SKM-1 (cell line): Measurements from ENCODE around the gene TMEM9B.
"Not testable (repeated sequence)": the region's sequence is repeated elsewhere in the genome, so short reads cannot be mapped to it uniquely, and the experiment has no call there.

Experiments
- DNase-seq: peaks from one replicate; lab custom pipeline; 2025; ENCODE audit not compliant: unreplicated experiment; lab: John Stamatoyannopoulos, UW

Gene TMEM9B

GRCh38 chr11:8964324-8965320 lies at the start of gene TMEM9B:
Gene TMEM9B, minus strand, starts transcription at chr11:8964442. Its CDS starts 129 bp downstream, at chr11:8964313.
- peak; percentile 71 for DNase-seq

GRCh38 chr11:9013373-9013772 lies 49.1 kb upstream of the TMEM9B start:
- no peak for DNase-seq

DNA sequence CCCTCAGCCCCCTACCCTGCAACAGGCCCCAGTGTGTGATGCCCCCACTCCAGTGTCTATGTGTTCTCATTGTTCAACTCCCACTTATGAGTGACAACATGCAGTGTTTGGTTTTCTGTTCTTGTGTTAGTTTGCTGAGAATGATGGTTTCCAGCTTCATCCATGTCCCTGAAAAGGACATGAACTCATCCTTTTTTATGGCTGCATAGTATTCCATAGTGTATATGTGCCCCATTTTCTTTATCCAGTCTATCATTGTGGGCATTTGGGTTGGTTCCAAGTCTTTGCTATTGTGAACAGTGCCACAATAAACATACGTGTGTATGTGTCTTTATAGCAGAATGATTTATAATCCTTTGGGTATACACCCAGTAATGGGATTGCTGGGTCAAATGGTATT lies 45.3 kb upstream of the TMEM9B start:
- not testable (repeated sequence) for DNase-seq

DNA sequence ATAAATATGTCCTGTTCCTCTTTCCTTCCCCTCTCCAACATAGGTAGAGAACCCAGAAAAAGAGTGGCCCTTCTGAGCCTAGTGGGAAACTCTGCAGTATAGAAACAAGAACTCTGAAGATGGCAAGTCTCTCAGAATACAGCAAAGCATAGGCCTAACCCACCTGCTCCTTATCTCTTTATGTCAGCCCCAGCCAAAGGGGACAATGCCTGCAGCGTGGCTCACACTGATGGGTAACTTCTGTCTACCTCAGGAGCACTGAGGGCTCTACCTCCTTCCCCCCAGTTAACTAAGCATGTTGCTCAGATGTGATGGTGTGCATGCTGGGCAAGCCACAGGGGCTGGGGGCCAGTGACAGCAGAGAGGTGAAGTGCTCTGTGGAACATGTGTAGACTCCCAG lies 44.4 kb upstream of the TMEM9B start:
- no peak for DNase-seq

DNA sequence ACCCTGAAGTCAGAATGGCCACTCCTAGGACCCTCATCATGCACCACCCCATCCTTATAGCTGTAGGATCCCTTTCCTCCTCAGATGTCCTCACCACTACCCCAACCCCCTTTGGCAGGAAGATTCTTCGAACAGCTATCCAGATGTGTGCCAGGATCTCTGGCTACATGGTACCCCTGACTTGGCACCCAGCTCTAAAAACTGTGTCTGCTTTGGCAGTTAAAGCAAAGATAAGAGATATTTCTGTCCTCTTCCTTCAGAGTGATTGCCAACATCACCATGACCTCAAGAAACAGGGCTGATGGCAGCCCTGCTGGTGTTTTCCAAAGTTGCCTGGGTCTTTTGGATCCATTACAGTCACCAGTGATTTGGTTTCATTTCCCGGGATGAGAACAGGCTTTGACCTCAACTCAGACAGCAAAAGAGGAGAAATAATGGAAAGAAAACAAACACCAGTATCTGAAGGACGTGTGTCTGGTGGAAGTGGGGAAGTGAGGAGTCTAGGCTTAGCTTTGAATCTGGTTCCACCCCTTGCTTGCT lies 43.8 kb upstream of the TMEM9B start:
- DNase-seq: no peak

GRCh38 chr11:9005087-9005486 lies 40.8 kb upstream of the TMEM9B start:
- no peak for DNase-seq

DNA sequence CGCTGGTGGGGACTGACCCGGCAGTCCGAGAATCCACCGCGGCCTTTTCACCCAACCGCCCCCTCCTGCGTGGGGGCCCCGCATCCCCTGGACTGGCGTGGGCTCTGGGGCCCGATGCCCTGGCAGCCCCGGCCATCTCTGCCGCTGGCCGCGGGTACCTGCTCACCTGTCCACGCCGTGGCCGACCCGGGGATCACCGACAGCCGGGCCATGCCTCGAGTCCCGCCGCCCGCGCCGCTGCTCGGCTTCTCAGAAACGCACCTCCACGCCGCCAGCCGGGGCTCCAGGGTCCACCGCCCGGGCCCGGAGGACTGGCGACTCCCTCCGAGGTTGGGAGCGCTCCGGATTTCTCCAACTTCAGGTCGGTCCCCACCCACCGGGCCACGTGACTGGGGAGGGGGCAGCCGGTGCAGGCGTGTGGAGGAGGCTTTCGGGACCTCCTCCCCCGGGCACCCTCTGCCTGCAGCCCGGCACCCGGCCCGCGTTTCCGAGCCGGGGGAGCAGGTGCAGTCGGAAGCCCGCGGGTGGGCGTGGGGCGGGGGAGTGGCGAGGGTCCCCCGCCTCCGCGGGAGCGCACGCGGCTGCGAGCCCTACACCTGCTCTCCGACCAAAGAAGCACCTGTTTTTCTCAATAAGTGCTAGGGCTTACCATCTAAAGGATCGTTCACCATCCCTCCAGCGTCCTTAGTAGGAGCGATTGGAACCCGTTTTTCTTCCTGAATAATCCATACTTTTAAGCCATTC lies 40.1 kb upstream of the TMEM9B start:
- DNase-seq: no peak

DNA sequence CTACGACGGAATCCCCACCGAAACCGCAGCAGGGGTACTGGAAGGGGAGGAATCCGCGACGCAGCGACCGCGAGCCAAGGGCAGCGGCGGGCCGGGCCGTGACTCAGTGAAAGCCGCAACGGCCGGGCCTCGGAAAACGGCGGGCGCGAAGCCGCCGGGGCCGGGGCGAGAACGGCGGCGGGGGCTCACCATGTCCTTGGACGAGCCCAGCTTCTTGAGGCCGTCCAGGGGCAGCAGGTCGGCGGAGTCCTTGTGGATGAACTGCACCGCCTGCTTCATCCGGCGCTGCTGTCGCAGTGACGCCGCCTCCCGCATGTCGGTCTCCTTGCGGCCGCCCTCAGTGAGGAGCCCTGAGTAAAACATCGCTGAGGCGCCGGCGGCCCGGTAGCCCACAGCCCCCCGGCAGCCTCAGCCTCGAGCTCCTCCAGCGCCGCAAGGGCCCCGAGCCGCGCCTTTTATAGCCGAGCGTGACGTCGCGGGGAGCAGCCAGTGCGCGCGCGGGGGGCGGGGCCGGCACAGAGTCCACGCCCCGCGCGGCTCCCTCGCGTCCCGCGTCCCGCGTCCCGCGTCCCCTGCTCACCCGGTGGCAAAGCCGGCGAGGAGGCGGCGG lies 39.4 kb upstream of the TMEM9B start, which contains the start of gene NRIP3:
NRIP3 (minus strand) TSS at position 429 of the 610 bp plus-strand sequence; CDS start at position 363, 66 bp downstream.
- DNase-seq: peak; percentile 61

- no peak for DNase-seq
These were observed 38.8 kb upstream of the TMEM9B start for GRCh38 chr11:9002920-9003572.

DNA sequence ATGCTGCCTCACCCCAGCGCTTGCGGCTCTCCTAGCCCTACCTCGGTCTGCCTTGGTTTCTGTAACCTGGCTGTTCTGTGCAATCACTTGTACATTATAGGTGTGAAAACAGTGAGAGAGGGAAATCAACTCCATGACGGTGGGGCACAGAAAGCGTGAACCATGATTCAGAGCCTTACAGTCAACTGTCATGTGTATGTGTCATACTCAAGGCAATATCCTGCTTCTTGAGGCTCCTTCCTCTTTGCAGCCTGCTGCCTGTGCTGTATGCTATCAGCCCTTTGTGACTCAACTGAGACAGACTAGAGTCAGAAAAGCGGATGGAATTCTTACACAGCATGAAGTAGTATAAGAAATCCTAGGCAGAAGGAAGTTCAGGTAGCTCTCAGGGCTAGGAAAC lies 37.5 kb upstream of the TMEM9B start:
- DNase-seq: peak; percentile 91

DNA sequence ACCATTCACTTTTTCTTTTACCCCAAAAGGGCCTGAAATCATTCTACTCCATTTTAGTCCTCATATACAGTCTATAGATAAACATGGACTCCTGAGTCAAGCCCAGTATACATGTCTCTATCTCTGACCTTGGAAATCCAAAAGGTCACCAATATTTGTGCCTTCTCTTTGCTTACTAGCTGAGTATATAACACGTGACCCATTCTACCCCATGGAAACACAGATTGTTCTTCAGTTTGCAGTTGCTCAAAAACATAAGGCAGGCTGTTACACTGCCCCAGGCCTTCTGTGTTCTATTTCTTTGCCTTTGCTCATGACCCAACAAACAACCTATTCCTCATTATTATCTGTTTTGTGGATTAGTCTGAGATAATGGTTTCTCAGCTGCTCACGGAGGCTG lies 33.8 kb upstream of the TMEM9B start:
- DNase-seq: no peak

DNA sequence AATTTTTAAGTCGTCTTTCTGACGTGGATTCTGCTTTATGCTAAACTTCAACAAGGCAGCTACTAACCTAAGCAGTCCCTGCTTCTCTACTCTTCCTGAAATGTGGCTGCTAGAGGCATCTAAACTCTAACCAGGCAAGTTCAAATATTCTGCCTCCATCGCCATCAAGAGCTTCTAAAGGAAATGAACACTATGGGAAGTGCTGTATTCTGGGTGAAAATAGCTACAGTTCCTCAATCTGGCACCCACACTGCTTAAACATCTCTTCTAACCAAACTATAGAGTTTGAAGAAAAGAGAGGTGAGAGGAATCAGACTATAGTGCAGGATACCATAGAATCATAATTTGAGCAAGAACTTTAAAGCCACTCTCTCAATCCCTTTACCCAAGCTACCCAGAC lies 33.2 kb upstream of the TMEM9B start:
- no peak for DNase-seq

DNA sequence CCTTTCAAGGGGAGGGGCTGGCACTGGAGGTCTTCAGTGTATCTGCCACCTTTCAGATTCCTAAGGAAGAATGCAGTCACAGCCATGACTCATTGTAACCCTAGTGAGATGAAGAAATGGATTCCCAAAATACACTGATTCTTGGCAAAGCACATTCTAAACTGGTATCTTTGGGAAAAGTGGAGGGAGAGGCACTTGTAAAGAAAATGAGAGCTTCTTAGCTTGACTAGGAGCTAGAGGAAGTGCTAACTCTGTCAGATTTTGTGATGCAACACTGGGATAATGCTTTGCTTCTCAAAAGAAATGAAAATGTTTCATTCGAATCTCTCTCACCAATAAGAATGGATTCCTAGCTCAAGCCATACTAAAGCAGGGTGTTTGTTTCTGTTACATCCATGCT lies 25.2 kb upstream of the TMEM9B start:
- no peak for DNase-seq

- DNase-seq: no peak
These were observed 24.3 kb upstream of the TMEM9B start for GRCh38 chr11:8988329-8989234.

DNA sequence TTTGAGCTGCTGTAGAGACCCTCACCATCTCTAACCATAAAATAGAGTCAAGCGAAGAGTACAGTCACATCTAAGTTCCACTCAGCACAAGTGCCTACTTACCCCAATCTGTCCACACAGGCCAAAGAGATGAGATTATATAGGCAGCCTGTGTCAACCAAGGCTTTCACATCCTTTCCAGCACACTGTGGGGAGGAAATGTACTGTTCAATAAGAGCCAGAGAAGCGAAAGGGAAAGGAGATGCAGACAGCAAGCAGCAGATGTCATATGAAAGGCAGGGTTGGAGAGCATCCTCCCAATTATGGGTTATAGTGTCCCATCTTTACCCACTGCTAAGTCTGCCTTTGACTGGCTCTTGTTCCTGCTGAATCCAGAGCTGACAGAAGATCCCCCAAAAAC lies 23.2 kb upstream of the TMEM9B start:
- DNase-seq: no peak

- DNase-seq: not testable (repeated sequence)
These were observed 22.5 kb upstream of the TMEM9B start for GRCh38 chr11:8986772-8987171.

DNA sequence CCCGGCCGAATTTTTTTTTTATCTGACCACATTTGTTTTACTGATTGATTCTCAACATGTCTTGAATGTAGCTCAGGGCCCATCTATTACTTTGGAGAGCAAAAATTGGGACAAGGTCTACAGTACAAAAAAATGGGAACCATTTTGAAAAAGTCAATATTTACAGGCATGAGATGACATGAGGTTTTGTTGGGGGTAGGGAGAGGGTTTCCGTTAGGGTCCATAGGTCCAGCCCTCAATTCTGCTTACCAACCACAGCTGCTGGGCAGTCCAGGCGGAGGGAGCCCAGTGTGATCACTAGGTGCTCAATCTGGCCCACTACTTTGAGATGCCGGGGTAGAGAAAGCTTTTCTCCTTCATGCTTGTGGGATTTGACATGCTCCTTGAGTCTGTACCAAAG lies 21.2 kb upstream of the TMEM9B start:
- no peak for DNase-seq

DNA sequence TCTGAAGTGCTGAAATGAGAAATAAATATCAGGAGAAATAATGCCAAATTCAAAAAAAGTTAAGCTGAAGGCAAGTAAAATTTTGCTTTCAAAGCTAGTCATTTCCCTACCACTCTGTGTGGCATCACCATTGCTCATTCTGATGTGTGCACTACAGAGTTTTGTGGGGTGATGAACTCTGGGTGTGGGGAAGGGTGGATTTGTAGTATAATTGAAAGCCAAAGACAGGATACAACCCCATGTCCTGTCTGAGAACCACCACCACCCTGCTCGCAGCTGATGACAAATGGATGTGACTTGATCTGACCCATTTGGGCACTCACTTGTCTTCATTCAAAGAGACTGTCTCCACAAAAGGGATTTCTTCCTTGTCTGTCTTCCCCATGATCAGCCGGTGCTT lies 19.3 kb upstream of the TMEM9B start:
- DNase-seq: no peak

DNA sequence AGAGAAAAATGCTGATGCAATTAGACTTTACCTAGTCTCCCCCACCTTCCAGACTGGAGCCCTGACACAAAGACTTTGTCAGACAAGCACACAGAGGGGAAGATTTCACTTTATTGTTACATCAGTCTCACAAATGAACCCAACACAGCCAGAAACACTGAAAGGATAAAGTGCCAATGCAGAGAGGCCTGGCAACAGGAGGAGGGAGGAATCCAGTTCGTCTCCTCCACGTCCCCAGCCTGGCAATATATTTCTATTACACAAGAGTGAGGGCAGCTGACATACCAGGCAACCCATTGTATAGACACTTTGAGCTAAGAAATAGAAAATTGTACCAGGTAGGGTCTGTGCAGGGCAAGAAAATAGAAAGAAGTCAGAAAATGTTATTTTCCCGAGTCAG lies 16.2 kb upstream of the TMEM9B start:
- no peak for DNase-seq

- not testable (repeated sequence) for DNase-seq
These were observed 15.1 kb upstream of the TMEM9B start for GRCh38 chr11:8979365-8979764.
